PC-9 (cell line): ENCODE measurements around the gene SCAPER.

Source experiments
- CTCF ChIP-seq: fragments of 200-600 bp; sonication (generic); conservative IDR thresholded peaks from 2 replicates; pipeline ENCODE4 v1.6.1; 2017; ENCODE audit warnings: mixed run types, antibody characterized with exemption, mild to moderate bottlenecking, moderate library complexity
- EZH2 ChIP-seq: fragments of 200-600 bp; sonication (generic); IDR thresholded peaks from 2 replicates; pipeline ENCODE4 v1.8.0; 2017; ENCODE audit warnings: antibody characterized with exemption, low read depth

- TF ChIP-seq EZH2 (no peak), CTCF (no peak)
These were observed 478.2 kb downstream of the SCAPER start for GRCh38 chr15:76426941-76427340.
